ENCODE data around the gene NOTO. TPM values are rescaled to one million over a fixed set of nuclear protein-coding genes. Genes with fewer than 3 reads are reported as not detected.

Gene NOTO
- polyA plus RNA-seq, 1 donor from 2014 or later: not detected

DNA sequence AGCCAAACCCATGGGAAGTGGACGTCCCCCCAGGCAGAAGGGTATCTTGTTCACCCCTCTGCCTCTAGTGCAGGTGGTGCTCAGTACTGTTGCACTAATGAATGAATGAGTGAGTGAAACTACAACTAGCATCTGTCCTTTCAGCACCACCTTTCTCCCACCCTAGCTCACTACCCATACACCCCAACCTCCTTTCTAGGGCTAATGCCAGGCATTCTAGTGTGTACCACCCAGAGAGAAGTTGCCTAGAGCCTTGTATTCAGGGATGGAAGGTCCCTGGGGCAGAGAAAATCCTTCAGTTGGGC is 54.2 kb downstream of the NOTO start:
- no peak overlapping the region for H2AFZ ChIP-seq (ENCODE audit: low read depth, low read length)
- no peaks in the 10 kb centered on the region for H3K9me3 ChIP-seq (ENCODE audit: low read length)
- no peaks in the 10 kb centered on the region for H4K20me1 ChIP-seq (ENCODE audit: insufficient read depth)
- H3K9me2 ChIP-seq (ENCODE audit: insufficient read depth, low read length): no peaks in the 10 kb centered on the region
- no peaks in the 10 kb centered on the region for H3F3A ChIP-seq (ENCODE audit: insufficient read depth, low read length, poor library complexity, severe bottlenecking)
- no peak overlapping the region for H3K4me2 ChIP-seq (ENCODE audit: low read length)
- no peak overlapping the region for H3K4me3 ChIP-seq (ENCODE audit: low read length)
- TF ChIP-seq MXI1 (conservative IDR thresholded peaks at IDR 0.05; ENCODE audit: poor library complexity, severe bottlenecking) (no peak), TAF1 (IDR thresholded peaks at IDR 0.05; ENCODE audit: low read depth) (no peak), EZH2 (IDR thresholded peaks at IDR 0.05; ENCODE audit: borderline replicate concordance, insufficient read depth, low read length, poor library complexity, severe bottlenecking) (no peak), RAD21 (conservative IDR thresholded peaks at IDR 0.05) (no peak), EP300 (conservative IDR thresholded peaks at IDR 0.05; ENCODE audit: poor library complexity, severe bottlenecking) (no peak), SMC3 (conservative IDR thresholded peaks at IDR 0.05; ENCODE audit: poor library complexity) (no peak), POLR2AphosphoS5 (IDR thresholded peaks at IDR 0.05) (no peak)
- TF ChIP-seq, protein P1, sequence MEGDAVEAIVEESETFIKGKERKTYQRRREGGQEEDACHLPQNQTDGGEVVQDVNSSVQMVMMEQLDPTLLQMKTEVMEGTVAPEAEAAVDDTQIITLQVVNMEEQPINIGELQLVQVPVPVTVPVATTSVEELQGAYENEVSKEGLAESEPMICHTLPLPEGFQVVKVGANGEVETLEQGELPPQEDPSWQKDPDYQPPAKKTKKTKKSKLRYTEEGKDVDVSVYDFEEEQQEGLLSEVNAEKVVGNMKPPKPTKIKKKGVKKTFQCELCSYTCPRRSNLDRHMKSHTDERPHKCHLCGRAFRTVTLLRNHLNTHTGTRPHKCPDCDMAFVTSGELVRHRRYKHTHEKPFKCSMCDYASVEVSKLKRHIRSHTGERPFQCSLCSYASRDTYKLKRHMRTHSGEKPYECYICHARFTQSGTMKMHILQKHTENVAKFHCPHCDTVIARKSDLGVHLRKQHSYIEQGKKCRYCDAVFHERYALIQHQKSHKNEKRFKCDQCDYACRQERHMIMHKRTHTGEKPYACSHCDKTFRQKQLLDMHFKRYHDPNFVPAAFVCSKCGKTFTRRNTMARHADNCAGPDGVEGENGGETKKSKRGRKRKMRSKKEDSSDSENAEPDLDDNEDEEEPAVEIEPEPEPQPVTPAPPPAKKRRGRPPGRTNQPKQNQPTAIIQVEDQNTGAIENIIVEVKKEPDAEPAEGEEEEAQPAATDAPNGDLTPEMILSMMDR (IDR thresholded peaks at IDR 0.05; ENCODE audit: poor library complexity, severe bottlenecking): no peak
- TF ChIP-seq, protein P2, sequence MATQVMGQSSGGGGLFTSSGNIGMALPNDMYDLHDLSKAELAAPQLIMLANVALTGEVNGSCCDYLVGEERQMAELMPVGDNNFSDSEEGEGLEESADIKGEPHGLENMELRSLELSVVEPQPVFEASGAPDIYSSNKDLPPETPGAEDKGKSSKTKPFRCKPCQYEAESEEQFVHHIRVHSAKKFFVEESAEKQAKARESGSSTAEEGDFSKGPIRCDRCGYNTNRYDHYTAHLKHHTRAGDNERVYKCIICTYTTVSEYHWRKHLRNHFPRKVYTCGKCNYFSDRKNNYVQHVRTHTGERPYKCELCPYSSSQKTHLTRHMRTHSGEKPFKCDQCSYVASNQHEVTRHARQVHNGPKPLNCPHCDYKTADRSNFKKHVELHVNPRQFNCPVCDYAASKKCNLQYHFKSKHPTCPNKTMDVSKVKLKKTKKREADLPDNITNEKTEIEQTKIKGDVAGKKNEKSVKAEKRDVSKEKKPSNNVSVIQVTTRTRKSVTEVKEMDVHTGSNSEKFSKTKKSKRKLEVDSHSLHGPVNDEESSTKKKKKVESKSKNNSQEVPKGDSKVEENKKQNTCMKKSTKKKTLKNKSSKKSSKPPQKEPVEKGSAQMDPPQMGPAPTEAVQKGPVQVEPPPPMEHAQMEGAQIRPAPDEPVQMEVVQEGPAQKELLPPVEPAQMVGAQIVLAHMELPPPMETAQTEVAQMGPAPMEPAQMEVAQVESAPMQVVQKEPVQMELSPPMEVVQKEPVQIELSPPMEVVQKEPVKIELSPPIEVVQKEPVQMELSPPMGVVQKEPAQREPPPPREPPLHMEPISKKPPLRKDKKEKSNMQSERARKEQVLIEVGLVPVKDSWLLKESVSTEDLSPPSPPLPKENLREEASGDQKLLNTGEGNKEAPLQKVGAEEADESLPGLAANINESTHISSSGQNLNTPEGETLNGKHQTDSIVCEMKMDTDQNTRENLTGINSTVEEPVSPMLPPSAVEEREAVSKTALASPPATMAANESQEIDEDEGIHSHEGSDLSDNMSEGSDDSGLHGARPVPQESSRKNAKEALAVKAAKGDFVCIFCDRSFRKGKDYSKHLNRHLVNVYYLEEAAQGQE (IDR thresholded peaks at IDR 0.05; ENCODE audit: borderline replicate concordance): no peak
- H3K79me2 ChIP-seq (replicated peaks; ENCODE audit: insufficient read depth, low read length): no peaks in the 10 kb centered on the region
- peaks cover 7% of the 10 kb centered on the region for H3K36me3 ChIP-seq (ENCODE audit: insufficient read depth, low read length)
- no peak overlapping the region for H3K27ac ChIP-seq (ENCODE audit: low read length)
- no peak overlapping the region for H3K9ac ChIP-seq (ENCODE audit: low read length)
- H3K27me3 ChIP-seq (ENCODE audit: insufficient read depth, low read depth, low read length): no peaks in the 10 kb centered on the region

DNA sequence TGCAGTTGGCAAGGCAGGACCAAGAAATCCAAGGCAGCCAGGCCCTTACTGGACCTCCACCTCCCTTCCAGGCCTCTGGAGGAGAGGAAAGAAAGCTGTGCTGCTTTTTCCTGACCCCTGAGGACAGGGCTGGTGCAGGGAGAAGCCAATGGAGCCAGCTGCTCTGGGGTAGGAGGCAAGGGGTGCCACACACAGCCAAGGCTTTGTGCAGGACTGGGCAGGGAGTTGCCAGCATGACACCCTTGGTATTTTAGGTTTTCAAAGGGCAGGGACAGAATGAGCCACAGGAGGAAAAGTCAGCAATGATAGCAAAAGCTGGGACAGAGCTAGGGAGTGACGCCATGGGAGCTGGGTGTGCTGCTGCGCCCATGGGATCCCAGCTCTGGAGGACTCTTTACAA is 54.6 kb downstream of the NOTO start:
- H4K20me1 ChIP-seq (ENCODE audit: insufficient read depth): no peaks in the 10 kb centered on the region
- H3K4me2 ChIP-seq (ENCODE audit: low read length): no peak overlapping the region
- no peak overlapping the region for H3K9ac ChIP-seq (ENCODE audit: low read length)
- H3K9me3 ChIP-seq (ENCODE audit: low read length): no peaks in the 10 kb centered on the region
- no peaks in the 10 kb centered on the region for H3F3A ChIP-seq (ENCODE audit: insufficient read depth, low read length, poor library complexity, severe bottlenecking)
- peaks cover 7% of the 10 kb centered on the region for H3K36me3 ChIP-seq (ENCODE audit: insufficient read depth, low read length)
- no peaks in the 10 kb centered on the region for H3K27me3 ChIP-seq (ENCODE audit: insufficient read depth, low read depth, low read length)
- no peaks in the 10 kb centered on the region for H3K79me2 ChIP-seq (replicated peaks; ENCODE audit: insufficient read depth, low read length)
- TF ChIP-seq, protein P2 (IDR thresholded peaks at IDR 0.05; ENCODE audit: borderline replicate concordance): no peak
- TF ChIP-seq MXI1 (conservative IDR thresholded peaks at IDR 0.05; ENCODE audit: poor library complexity, severe bottlenecking) (no peak), POLR2AphosphoS5 (IDR thresholded peaks at IDR 0.05) (no peak), EP300 (conservative IDR thresholded peaks at IDR 0.05; ENCODE audit: poor library complexity, severe bottlenecking) (no peak), EZH2 (IDR thresholded peaks at IDR 0.05; ENCODE audit: borderline replicate concordance, insufficient read depth, low read length, poor library complexity, severe bottlenecking) (no peak), SMC3 (conservative IDR thresholded peaks at IDR 0.05; ENCODE audit: poor library complexity) (no peak), TAF1 (IDR thresholded peaks at IDR 0.05; ENCODE audit: low read depth) (no peak), RAD21 (conservative IDR thresholded peaks at IDR 0.05) (no peak)
- TF ChIP-seq, protein P1 (IDR thresholded peaks at IDR 0.05; ENCODE audit: poor library complexity, severe bottlenecking): no peak
- no peak overlapping the region for H2AFZ ChIP-seq (ENCODE audit: low read depth, low read length)
- H3K9me2 ChIP-seq (ENCODE audit: insufficient read depth, low read length): no peaks in the 10 kb centered on the region
- H3K27ac ChIP-seq (ENCODE audit: low read length): no peak overlapping the region
- no peak overlapping the region for H3K4me3 ChIP-seq (ENCODE audit: low read length)
